ENCODE results near the gene NMNAT2. TPM values are rescaled to one million over a fixed set of nuclear protein-coding genes. Genes with fewer than 3 reads are reported as not detected.

NMNAT2 gene
- total and polyA plus RNA-seq, 2 of the 8 experiments (the other 6 are each of a cell fraction or from before 2014, with no cell fraction given), result 6.5 to 20.9 TPM

DNA sequence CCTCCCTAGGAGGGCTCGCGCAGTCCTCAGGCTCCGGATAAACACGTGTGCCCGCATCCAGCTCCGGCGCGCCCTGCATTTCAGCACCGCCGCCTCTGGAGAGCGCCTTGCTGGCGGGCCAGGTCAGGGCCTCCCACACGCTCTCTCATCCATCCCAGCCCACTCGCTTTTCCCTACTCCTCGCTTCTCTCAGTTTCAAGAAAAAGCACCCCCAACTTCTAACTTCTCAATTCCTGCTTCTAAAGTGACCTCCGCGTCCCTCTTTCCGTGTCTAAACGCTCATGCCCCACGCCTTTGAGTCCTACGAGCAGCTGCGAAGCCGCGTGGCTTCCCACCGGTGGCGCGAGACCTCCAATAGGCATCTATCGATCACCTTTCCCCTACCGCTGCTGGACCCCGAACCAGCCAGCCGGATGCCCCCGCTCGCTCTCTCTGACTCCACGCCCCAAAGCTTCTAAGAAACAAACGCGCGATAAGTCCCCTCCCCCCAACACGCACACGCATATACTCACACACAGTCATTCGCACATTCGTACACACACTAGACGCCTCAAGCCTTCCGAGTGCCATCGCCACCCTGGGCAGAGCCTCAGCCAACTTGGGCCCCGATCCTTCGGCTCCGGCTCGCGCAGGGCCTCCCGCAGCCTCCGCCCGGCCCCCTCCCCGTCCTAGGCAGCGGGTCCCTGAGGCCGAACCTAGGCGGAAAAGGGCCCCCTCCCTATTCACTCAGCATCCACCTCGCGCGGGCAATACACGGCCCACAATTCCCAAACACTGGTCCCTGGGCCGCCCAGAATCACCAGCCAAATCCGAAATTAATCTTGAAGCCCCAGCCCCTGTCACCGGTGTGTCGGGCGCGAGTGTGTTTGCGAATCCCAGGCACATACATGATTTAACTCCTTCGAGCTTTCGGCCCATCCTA, 1.1 kb downstream of the NMNAT2 start (continued):
- TF ChIP-seq TBP (IDR thresholded peaks at IDR 0.05; ENCODE audit: low read depth, low read length) (no peak), KDM4A (IDR thresholded peaks at IDR 0.05; ENCODE audit: low read depth, low read length, severe bottlenecking) (peak; percentile 51), SIRT6 (IDR thresholded peaks at IDR 0.05; ENCODE audit: low read length) (no peak), EP300 (IDR thresholded peaks at IDR 0.05; ENCODE audit: borderline replicate concordance in 1 of 2, low read depth in 2 of 2, low read length in 2 of 2) (no peak), FOSL1 (IDR thresholded peaks at IDR 0.05; ENCODE audit: insufficient read depth, low read depth, low read length) (no peak), EZH2 (IDR thresholded peaks at IDR 0.05; ENCODE audit: low read depth, low read length, severe bottlenecking) (no peak), CEBPB (IDR thresholded peaks at IDR 0.05; ENCODE audit: low read depth, low read length) (no peak), RBBP5 (IDR thresholded peaks at IDR 0.05; ENCODE audit: borderline replicate concordance, low read depth, low read length) (no peak; the same call in 1 of the 2 replicates), JUND (IDR thresholded peaks at IDR 0.05; ENCODE audit: low read length) (no peak), SRF (IDR thresholded peaks at IDR 0.05; ENCODE audit: low read depth, low read length) (no peak), RNF2 (IDR thresholded peaks at IDR 0.05; ENCODE audit: borderline replicate concordance, low read depth, low read length, missing control alignments, poor library complexity, severe bottlenecking) (peak; percentile 3), KDM1A (IDR thresholded peaks at IDR 0.05; ENCODE audit: borderline replicate concordance, low read length) (no peak), HDAC2 (IDR thresholded peaks at IDR 0.05; ENCODE audit: borderline replicate concordance in 1 of 2, low read depth in 2 of 2, low read length in 2 of 2) (peak; percentile 97 to 98; a peak in 3 of 4 replicates), MAFK (IDR thresholded peaks at IDR 0.05; ENCODE audit: low read depth, low read length) (no peak), TCF12 (IDR thresholded peaks at IDR 0.05; ENCODE audit: low read depth, low read length) (no peak), BRCA1 (IDR thresholded peaks at IDR 0.05; ENCODE audit: low read depth, low read length) (no peak), ZNF274 (IDR thresholded peaks at IDR 0.05; ENCODE audit: borderline replicate concordance, extremely low read depth, low read length) (no peak), GABPA (IDR thresholded peaks at IDR 0.05; ENCODE audit: borderline replicate concordance, insufficient read depth, low read length) (0 out of 2 replicates have a peak, but pooled peaks have one; percentile 51), SAP30 (IDR thresholded peaks at IDR 0.05; ENCODE audit: insufficient read depth, insufficient replicate concordance, low read length) (peak; percentile 99)
- TF ChIP-seq, protein P1, sequence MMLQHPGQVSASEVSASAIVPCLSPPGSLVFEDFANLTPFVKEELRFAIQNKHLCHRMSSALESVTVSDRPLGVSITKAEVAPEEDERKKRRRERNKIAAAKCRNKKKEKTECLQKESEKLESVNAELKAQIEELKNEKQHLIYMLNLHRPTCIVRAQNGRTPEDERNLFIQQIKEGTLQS (IDR thresholded peaks at IDR 0.05; ENCODE audit: insufficient read depth, low read depth, low read length), result no peak
- TF ChIP-seq, protein P2, sequence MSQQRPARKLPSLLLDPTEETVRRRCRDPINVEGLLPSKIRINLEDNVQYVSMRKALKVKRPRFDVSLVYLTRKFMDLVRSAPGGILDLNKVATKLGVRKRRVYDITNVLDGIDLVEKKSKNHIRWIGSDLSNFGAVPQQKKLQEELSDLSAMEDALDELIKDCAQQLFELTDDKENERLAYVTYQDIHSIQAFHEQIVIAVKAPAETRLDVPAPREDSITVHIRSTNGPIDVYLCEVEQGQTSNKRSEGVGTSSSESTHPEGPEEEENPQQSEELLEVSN (IDR thresholded peaks at IDR 0.05), result peak; percentile 50; the same call in 1 of the 2 replicates
